Measurements from ENCODE around the gene PFKM. TPM values are rescaled to one million over a fixed set of nuclear protein-coding genes. Genes with fewer than 3 reads are reported as not detected.

Gene PFKM
- total RNA-seq, 1 donor = 64.8 TPM

DNA sequence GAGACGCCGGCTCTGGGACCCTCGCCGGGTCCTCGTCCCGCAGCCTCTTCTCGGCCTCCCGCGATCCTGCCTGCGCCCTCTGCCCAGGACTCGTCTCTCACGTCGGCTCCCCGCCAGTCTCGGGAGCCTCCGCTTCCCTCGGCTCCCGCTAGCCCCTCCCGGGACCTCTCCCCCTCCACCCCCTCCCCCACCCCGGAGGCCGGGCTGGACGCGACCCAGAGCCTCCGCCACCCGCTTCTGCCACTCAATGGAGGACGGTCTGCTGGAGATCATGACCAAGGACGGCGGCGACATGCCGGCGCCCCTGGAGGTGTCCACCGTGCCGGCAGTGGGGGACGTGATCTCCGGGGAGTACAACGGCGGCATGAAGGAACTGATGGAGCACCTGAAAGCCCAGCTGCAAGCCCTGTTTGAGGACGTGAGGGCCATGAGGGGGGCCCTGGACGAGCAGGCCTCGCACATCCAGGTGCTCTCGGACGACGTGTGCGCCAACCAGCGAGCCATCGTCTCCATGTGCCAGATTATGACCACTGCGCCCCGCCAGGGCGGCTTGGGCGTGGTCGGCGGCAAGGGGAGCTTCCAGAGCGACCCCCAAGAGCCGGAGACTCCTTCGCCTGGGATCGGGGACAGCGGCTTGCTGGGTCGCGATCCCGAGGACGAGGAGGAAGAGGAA, 64.8 kb downstream of the PFKM start:
- TF ChIP-seq CTCF (IDR thresholded peaks at IDR 0.05; ENCODE audit: extremely low read depth, low read depth, low read length) = no peak
- Histone ChIP-seq H3K79me2 (ENCODE audit: insufficient read depth, low read length) (no peaks in the 10 kb centered on the region), H3K4me1 (ENCODE audit: insufficient read depth, low read length) (peaks cover 10% of the 10 kb centered on the region), H3K9me3 (ENCODE audit: low read depth, low read length) (no peaks in the 10 kb centered on the region), H3K4me2 (ENCODE audit: insufficient read depth, low read length) (peak overlapping the region; percentile 89), H3K27ac (ENCODE audit: low read depth, low read length) (no peak overlapping the region), H3K27me3 (ENCODE audit: insufficient read depth, low read length) (peaks cover 45% of the 10 kb centered on the region), H4K20me1 (ENCODE audit: insufficient read depth, low read length) (no peaks in the 10 kb centered on the region), H3K4me3 (ENCODE audit: insufficient read depth, low read length) (peak overlapping the region; percentile 78), H3K36me3 (ENCODE audit: insufficient read depth, low read length) (no peaks in the 10 kb centered on the region), H2AFZ (ENCODE audit: low read length) (peak overlapping the region; percentile 93)
- DNase-seq (ENCODE audit: insufficient read length, low spot score, missing footprints) = no peak

- no peak overlapping the region for H3K4me2 ChIP-seq (ENCODE audit: insufficient read depth, low read length)
- H3K27me3 ChIP-seq (ENCODE audit: insufficient read depth, low read length) = peaks cover 45% of the 10 kb centered on the region
- H3K36me3 ChIP-seq (ENCODE audit: insufficient read depth, low read length) = no peaks in the 10 kb centered on the region
- H3K4me1 ChIP-seq (ENCODE audit: insufficient read depth, low read length) = peaks cover 15% of the 10 kb centered on the region
- no peak overlapping the region for H3K4me3 ChIP-seq (ENCODE audit: insufficient read depth, low read length)
- no peaks in the 10 kb centered on the region for H3K9me3 ChIP-seq (ENCODE audit: low read depth, low read length)
- TF ChIP-seq CTCF (IDR thresholded peaks at IDR 0.05; ENCODE audit: extremely low read depth, low read depth, low read length) = no peak
- peak overlapping the region; percentile 21 for H2AFZ ChIP-seq (ENCODE audit: low read length)
- H3K79me2 ChIP-seq (ENCODE audit: insufficient read depth, low read length) = no peaks in the 10 kb centered on the region
- no peak for DNase-seq (ENCODE audit: insufficient read length, low spot score, missing footprints)
- no peaks in the 10 kb centered on the region for H4K20me1 ChIP-seq (ENCODE audit: insufficient read depth, low read length)
- no peak overlapping the region for H3K27ac ChIP-seq (ENCODE audit: low read depth, low read length)
Measured at GRCh38 chr12:48184549-48184922, 65.4 kb downstream of the PFKM start.

DNA sequence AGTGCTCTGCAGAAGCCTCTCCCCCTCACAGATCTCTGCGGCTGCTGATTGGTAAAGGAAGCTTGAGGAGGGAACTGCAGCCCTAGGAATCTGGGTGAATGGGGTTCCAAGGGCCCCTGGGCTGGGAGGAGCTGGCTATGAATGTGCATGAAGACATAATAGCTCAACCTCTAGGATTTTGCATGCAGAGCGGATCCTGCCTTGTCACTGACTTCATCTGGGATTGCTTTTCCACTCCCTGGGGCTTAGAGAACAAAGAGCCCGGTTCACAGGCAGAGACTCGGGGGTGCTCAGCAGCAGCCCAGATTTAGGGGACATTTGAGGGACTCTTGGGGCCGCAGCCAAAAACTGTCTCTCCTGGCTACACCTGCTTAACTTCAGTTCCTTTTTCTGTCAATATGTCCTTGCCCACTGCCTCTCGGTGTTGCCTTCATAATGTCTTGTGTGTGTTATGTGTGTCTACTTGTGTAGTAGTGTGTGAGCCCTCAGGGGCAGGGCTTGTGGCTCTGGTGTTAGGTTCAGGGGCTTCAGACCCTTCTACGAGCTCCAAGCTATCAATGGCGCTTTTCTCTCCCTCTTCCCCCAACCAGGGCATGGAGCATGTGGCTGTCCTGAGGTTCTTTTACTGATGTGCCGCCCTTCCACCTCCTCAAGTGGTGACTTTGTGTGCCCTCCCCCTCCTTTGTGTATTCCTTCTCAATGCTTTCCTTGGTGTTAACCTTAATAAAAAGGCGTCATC, 66.2 kb downstream of the PFKM start:
- no peaks in the 10 kb centered on the region for H4K20me1 ChIP-seq (ENCODE audit: insufficient read depth, low read length)
- H2AFZ ChIP-seq (ENCODE audit: low read length) = no peak overlapping the region
- no peak overlapping the region for H3K27ac ChIP-seq (ENCODE audit: low read depth, low read length)
- DNase-seq (ENCODE audit: insufficient read length, low spot score, missing footprints) = no peak
- H3K36me3 ChIP-seq (ENCODE audit: insufficient read depth, low read length) = no peaks in the 10 kb centered on the region
- H3K4me3 ChIP-seq (ENCODE audit: insufficient read depth, low read length) = no peak overlapping the region
- H3K4me2 ChIP-seq (ENCODE audit: insufficient read depth, low read length) = no peak overlapping the region
- peaks cover 15% of the 10 kb centered on the region for H3K4me1 ChIP-seq (ENCODE audit: insufficient read depth, low read length)
- no peaks in the 10 kb centered on the region for H3K79me2 ChIP-seq (ENCODE audit: insufficient read depth, low read length)
- TF ChIP-seq CTCF (IDR thresholded peaks at IDR 0.05; ENCODE audit: extremely low read depth, low read depth, low read length) = no peak
- peaks cover 45% of the 10 kb centered on the region for H3K27me3 ChIP-seq (ENCODE audit: insufficient read depth, low read length)
- H3K9me3 ChIP-seq (ENCODE audit: low read depth, low read length) = no peaks in the 10 kb centered on the region

DNA sequence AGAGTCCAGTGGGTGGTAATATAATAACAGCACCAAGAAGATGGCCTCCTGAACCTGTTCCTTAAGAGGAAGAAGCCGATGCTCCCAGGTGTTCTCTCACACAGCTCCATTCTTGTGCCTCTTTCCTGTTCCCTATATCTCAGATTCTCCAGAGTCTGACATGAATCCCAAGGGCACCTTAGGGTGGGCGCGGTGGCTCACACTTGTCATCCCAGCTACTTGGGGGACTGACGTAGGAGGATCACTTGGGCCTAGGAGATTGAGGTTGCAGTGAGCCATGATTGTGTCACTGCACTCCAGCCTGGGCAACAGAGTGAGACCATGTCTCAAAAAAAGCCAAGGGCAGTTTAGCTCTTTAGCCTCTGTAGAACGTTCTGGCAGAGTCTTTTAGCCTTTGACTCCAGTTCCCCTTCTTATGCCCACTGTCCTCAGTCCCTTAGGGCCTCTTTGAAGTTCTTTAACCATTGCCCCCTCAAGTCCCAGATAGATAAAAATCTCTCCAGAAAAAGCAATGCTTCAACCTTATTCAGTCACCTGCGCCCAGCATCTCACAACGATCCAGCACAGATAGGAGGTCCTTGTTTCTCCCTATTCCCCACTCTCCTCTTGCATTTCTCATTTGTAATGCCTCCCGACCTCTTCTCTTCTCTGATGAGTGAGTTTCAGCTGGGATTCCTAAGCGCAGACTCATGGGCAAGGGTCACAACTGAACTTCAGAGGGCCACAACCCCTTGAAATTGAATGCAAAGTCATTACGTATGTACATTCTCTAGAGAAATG, 68.9 kb downstream of the PFKM start:
- Histone ChIP-seq H3K4me3 (ENCODE audit: insufficient read depth, low read length) (no peak overlapping the region), H4K20me1 (ENCODE audit: insufficient read depth, low read length) (no peaks in the 10 kb centered on the region), H3K4me1 (ENCODE audit: insufficient read depth, low read length) (peaks cover 11% of the 10 kb centered on the region), H3K79me2 (ENCODE audit: insufficient read depth, low read length) (no peaks in the 10 kb centered on the region), H3K27me3 (ENCODE audit: insufficient read depth, low read length) (peaks cover 48% of the 10 kb centered on the region), H3K9me3 (ENCODE audit: low read depth, low read length) (no peaks in the 10 kb centered on the region), H3K27ac (ENCODE audit: low read depth, low read length) (no peak overlapping the region), H3K36me3 (ENCODE audit: insufficient read depth, low read length) (no peaks in the 10 kb centered on the region), H3K4me2 (ENCODE audit: insufficient read depth, low read length) (no peak overlapping the region), H2AFZ (ENCODE audit: low read length) (no peak overlapping the region)
- TF ChIP-seq CTCF (IDR thresholded peaks at IDR 0.05; ENCODE audit: extremely low read depth, low read depth, low read length) = no peak
- no peak for DNase-seq (ENCODE audit: insufficient read length, low spot score, missing footprints)
